Measurements from ENCODE around the gene B3GNT4. TPM values are rescaled to one million over a fixed set of nuclear protein-coding genes. Genes with fewer than 3 reads are reported as not detected.

The B3GNT4 gene
- total and polyA plus RNA-seq, 2 of the 13 experiments (the other 11 are each of a cell fraction or from before 2014, with no cell fraction given): 0.04 to 0.21 TPM

- intact Hi-C loops (cut with micrococcal nuclease; ENCODE audit: unreplicated experiment): no loop called here
Measured at GRCh38 chr12:122195405-122195804, 8.1 kb upstream of the B3GNT4 start.

DNA sequence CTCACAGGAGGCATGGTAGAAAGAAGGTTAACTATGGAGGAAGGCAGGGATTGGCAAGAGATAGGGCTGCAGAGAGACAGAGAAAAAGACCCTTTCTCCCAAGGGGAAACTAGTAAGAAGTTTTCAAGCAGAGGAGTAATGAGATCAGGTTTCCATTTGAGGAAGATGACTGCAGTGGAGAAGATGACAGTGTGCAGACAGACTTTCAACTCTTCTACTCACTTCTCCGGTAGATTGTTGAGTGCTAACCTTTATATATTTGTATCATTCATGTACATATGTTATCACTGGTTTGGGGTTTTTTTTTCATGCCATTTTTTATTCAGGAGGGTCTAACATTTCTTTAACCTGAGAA is 5.9 kb upstream of the B3GNT4 start:
- no peak overlapping the region for H2AFZ ChIP-seq (ENCODE audit: low read length)
- no peaks in the 10 kb centered on the region for H3K79me2 ChIP-seq (ENCODE audit: insufficient read depth, low read length)
- ChIA-PET CTCF (ENCODE audit: low intra/inter-chr PET ratio, low total read pairs) (no interaction called here), POLR2A (no interaction called here)
- H3K9ac ChIP-seq (ENCODE audit: insufficient read depth, low read depth, low read length): no peak overlapping the region
- ATAC-seq (no peak), FAIRE-seq (no peak), DNase-seq (ENCODE audit: low spot score) (no peak)
- peaks cover 2 to 64% of the 10 kb centered on the region in 2 experiments for H3K27me3 ChIP-seq (ENCODE audit: control insufficient read depth in 1 of 2, insufficient read depth in 2 of 2, low read length in 2 of 2)
- H3K9me3 ChIP-seq (ENCODE audit: low read length): no peaks in the 10 kb centered on the region
- H3K4me2 ChIP-seq (ENCODE audit: low read depth, low read length): peak overlapping the region; percentile 10; the same call in 1 of the 2 replicates
- H3K4me1 ChIP-seq (ENCODE audit: insufficient read depth, low read length): peaks cover 53% of the 10 kb centered on the region
- no peaks in the 10 kb centered on the region for H3K36me3 ChIP-seq (replicated peaks in 1 of 2; ENCODE audit: control insufficient read depth in 1 of 2, insufficient read depth in 2 of 2, low read length in 2 of 2)
- H4K20me1 ChIP-seq (ENCODE audit: insufficient read depth, low read length): no peaks in the 10 kb centered on the region
- no peak overlapping the region for H3K4me3 ChIP-seq (replicated peaks in 1 of 3; ENCODE audit: insufficient read depth in 1 of 3, low read depth in 2 of 3, low read length in 3 of 3)
- BruUV-seq (replicated peaks): no TSS peak
- intact Hi-C loops (cut with micrococcal nuclease; ENCODE audit: unreplicated experiment): no loop called here
- 41% methylated on average over 1 of the region's 1 CpG for WGBS (ENCODE audit: low lambda C conversion rate)
- in situ Hi-C loops (cut with HindIII; ENCODE audit: extremely low pct_ligation_motif_present, low pct_unique_long_range_greater_than_20kb): loop anchor here (5.0 kb wide), 1 partner anchor 55 kb away; no protein-coding TSS in a partner anchor
- H3K27ac ChIP-seq (ENCODE audit: extremely low read length, insufficient read depth, low read length): no peak overlapping the region
- TF ChIP-seq ZNF850 (CRISPR knock-in tag; conservative IDR thresholded peaks at IDR 0.05) (no peak), RELA (CRISPR knock-in tag; IDR thresholded peaks at IDR 0.05) (no peak), TFDP2 (CRISPR knock-in tag; IDR thresholded peaks at IDR 0.05) (no peak), NFKBIZ (CRISPR knock-in tag; IDR thresholded peaks at IDR 0.05) (no peak), MYNN (CRISPR knock-in tag; IDR thresholded peaks at IDR 0.05; ENCODE audit: low read depth) (no peak), GATA4 (IDR thresholded peaks at IDR 0.05; ENCODE audit: borderline replicate concordance, low read depth) (no peak), ZNF292 (CRISPR knock-in tag; IDR thresholded peaks at IDR 0.05; ENCODE audit: borderline replicate concordance, low read depth) (no peak), CBX1 (IDR thresholded peaks at IDR 0.05; ENCODE audit: low read depth) (no peak)
- TF ChIP-seq, protein P1, sequence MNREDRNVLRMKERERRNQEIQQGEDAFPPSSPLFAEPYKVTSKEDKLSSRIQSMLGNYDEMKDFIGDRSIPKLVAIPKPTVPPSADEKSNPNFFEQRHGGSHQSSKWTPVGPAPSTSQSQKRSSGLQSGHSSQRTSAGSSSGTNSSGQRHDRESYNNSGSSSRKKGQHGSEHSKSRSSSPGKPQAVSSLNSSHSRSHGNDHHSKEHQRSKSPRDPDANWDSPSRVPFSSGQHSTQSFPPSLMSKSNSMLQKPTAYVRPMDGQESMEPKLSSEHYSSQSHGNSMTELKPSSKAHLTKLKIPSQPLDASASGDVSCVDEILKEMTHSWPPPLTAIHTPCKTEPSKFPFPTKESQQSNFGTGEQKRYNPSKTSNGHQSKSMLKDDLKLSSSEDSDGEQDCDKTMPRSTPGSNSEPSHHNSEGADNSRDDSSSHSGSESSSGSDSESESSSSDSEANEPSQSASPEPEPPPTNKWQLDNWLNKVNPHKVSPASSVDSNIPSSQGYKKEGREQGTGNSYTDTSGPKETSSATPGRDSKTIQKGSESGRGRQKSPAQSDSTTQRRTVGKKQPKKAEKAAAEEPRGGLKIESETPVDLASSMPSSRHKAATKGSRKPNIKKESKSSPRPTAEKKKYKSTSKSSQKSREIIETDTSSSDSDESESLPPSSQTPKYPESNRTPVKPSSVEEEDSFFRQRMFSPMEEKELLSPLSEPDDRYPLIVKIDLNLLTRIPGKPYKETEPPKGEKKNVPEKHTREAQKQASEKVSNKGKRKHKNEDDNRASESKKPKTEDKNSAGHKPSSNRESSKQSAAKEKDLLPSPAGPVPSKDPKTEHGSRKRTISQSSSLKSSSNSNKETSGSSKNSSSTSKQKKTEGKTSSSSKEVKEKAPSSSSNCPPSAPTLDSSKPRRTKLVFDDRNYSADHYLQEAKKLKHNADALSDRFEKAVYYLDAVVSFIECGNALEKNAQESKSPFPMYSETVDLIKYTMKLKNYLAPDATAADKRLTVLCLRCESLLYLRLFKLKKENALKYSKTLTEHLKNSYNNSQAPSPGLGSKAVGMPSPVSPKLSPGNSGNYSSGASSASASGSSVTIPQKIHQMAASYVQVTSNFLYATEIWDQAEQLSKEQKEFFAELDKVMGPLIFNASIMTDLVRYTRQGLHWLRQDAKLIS (CRISPR knock-in tag; IDR thresholded peaks at IDR 0.05): no peak
- TF ChIP-seq, protein P2, sequence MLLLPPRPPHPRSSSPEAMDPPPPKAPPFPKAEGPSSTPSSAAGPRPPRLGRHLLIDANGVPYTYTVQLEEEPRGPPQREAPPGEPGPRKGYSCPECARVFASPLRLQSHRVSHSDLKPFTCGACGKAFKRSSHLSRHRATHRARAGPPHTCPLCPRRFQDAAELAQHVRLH (CRISPR knock-in tag; IDR thresholded peaks at IDR 0.05; ENCODE audit: borderline replicate concordance, low read depth): no peak

More at GRCh38 chr12:122195405-122195804, 8.1 kb upstream of the B3GNT4 start:
- TF ChIP-seq NCOA5 (CRISPR knock-in tag; IDR thresholded peaks at IDR 0.05) (no peak), ZNF709 (CRISPR knock-in tag; IDR thresholded peaks at IDR 0.05) (no peak), ZNF317 (CRISPR knock-in tag; IDR thresholded peaks at IDR 0.05) (peak; percentile 97)
- 28% methylated on average over 3 of the region's 4 CpGs for WGBS (ENCODE audit: low lambda C conversion rate)
- in situ Hi-C loops (cut with HindIII; ENCODE audit: extremely low pct_ligation_motif_present, low pct_unique_long_range_greater_than_20kb): loop anchor here (5.0 kb wide), 1 partner anchor 53 kb away; no protein-coding TSS in a partner anchor
- H3K4me3 ChIP-seq (replicated peaks in 1 of 3; ENCODE audit: insufficient read depth in 1 of 3, low read depth in 2 of 3, low read length in 3 of 3): no peak overlapping the region
- no peak overlapping the region for H3K9ac ChIP-seq (ENCODE audit: insufficient read depth, low read depth, low read length)
- H4K20me1 ChIP-seq (ENCODE audit: insufficient read depth, low read length): no peaks in the 10 kb centered on the region
- ChIA-PET CTCF (ENCODE audit: low intra/inter-chr PET ratio, low total read pairs) (no interaction called here), POLR2A (no interaction called here)
- H3K4me1 ChIP-seq (ENCODE audit: insufficient read depth, low read length): peaks cover 45% of the 10 kb centered on the region
- peaks cover 2 to 49% of the 10 kb centered on the region in 2 experiments; a peak in 4 of 5 replicates for H3K27me3 ChIP-seq (ENCODE audit: control insufficient read depth in 1 of 2, insufficient read depth in 2 of 2, low read length in 2 of 2)
- ATAC-seq (no peak), DNase-seq (ENCODE audit: low spot score) (no peak), FAIRE-seq (no peak)
- H3K9me3 ChIP-seq (ENCODE audit: low read length): no peaks in the 10 kb centered on the region
- H3K79me2 ChIP-seq (ENCODE audit: insufficient read depth, low read length): no peaks in the 10 kb centered on the region
- H2AFZ ChIP-seq (ENCODE audit: low read length): no peak overlapping the region
- BruUV-seq (replicated peaks): no TSS peak
- H3K27ac ChIP-seq (ENCODE audit: extremely low read length, insufficient read depth, low read length): no peak overlapping the region
- H3K36me3 ChIP-seq (replicated peaks in 1 of 2; ENCODE audit: control insufficient read depth in 1 of 2, insufficient read depth in 2 of 2, low read length in 2 of 2): no peaks in the 10 kb centered on the region
- H3K4me2 ChIP-seq (ENCODE audit: low read depth, low read length): no peak overlapping the region

All from HepG2 (cell line).